K562 (cell line): ENCODE data around the gene CENPB. TPM values are rescaled to one million over a fixed set of nuclear protein-coding genes. Genes with fewer than 3 reads are reported as not detected.
A peak's percentile ranks its signal among the peaks of the same experiment; 100 is the strongest.

Source experiments
- ATAC-seq: fragments of 200-7000 bp; cut with Tn5 transposase; 3 replicates; pipeline ENCODE4 v1.9.1; 2020; ENCODE audit warnings: moderate library complexity
- BruUV-seq: library from RNA; stranded (reverse); fragments of 400-500 nt; replicated peaks from 2 replicates; lab custom pipeline; 2021; lab: Mats Ljungman, UMichigan
- CTCF ChIA-PET: fragments of 300-600 bp; formaldehyde crosslinking; extraction: SDS; loops from one replicate; lab custom pipeline; 2021; ENCODE audit warnings: low intra/inter-chr PET ratio; lab: Yijun Ruan, JAX
- POLR2A ChIA-PET: fragments of 300-600, 350-650 bp; sonication (Branson Sonifier 250); formaldehyde crosslinking; extraction: SDS; loops from one replicate; lab custom pipeline; 2021; ENCODE audit warnings: antibody characterized with exemption, inconsistent platforms; lab: Yijun Ruan, JAX
- DNase-seq, 4 experiments: peaks; one replicate each; pipeline versions ENCODE4 v3.0.0 to v3.0.0-alpha.2; 2011 to 2018; ENCODE audit warnings: low spot score in 3 of 4, mixed read lengths in 3 of 4; ENCODE audit errors: extremely low read depth in 1 of 4
- FAIRE-seq: peaks from 2 replicates; lab custom pipeline; 2011; peaks lifted over from hg19 to GRCh38; lab: Jason Lieb, UNC
- H2AFZ ChIP-seq: 2 replicates; pipeline ENCODE4 v1.6.0; 2011; ENCODE audit warnings: low read depth, low read length, control low read depth, inconsistent platforms
- H3K27ac ChIP-seq: fragments of 200-600 bp; 3 replicates; pipeline ENCODE4 v1.8.0; 2011; ENCODE audit warnings: low read depth, mild to moderate bottlenecking, control low read depth, inconsistent platforms, low read length, moderate library complexity, mixed read lengths; ENCODE audit errors: extremely low read depth
- H3K27me3 ChIP-seq, 2 experiments: fragments of 300-600 bp in 1 of 2; 2 replicates in 1 of 2; 3 replicates in 1 of 2; pipeline versions ENCODE4 v1.6.0 to v1.8.0; 2011; ENCODE audit warnings: inconsistent platforms in 2 of 2, low read length in 2 of 2, mild to moderate bottlenecking in 1 of 2, mixed read lengths in 1 of 2, moderate library complexity in 1 of 2; ENCODE audit not compliant: control insufficient read depth in 2 of 2, insufficient read depth in 2 of 2
- H3K36me3 ChIP-seq: fragments of 300-600 bp; 3 replicates; pipeline ENCODE4 v1.8.0; 2011; ENCODE audit warnings: mild to moderate bottlenecking, low read length, inconsistent platforms; ENCODE audit not compliant: control insufficient read depth, insufficient read depth
- H3K4me1 ChIP-seq, 2 experiments: fragments of 200-600 bp in 1 of 2; replicated peaks in 1 of 2; 2 replicates in 1 of 2; 3 replicates in 1 of 2; pipeline versions ENCODE4 v1.5.1 to v1.8.0; 2011; ENCODE audit warnings: inconsistent platforms in 2 of 2, low read length in 2 of 2, mild to moderate bottlenecking in 1 of 2, mixed read lengths in 1 of 2, moderate library complexity in 1 of 2; ENCODE audit not compliant: control insufficient read depth in 2 of 2, insufficient read depth in 2 of 2
- H3K4me2 ChIP-seq: 2 replicates; pipeline ENCODE4 v1.6.1; 2011; ENCODE audit warnings: low read length, control low read depth, inconsistent platforms, mixed read lengths; ENCODE audit not compliant: insufficient read depth
- H3K4me3 ChIP-seq: fragments of 200-600 bp; sonication (generic), shearing (Covaris generic); 2 replicates; pipeline ENCODE4 v1.5.1; 2016; ENCODE audit warnings: control low read depth, inconsistent platforms
- H3K79me2 ChIP-seq: fragments of 200-600 bp; 3 replicates; pipeline ENCODE4 v1.8.0; 2011; ENCODE audit warnings: low read length, inconsistent platforms; ENCODE audit not compliant: control insufficient read depth, insufficient read depth
- H3K9ac ChIP-seq, 2 experiments: 2 replicates each; pipeline versions ENCODE4 v1.6.0 to v1.6.1; 2011; ENCODE audit warnings: low read depth in 2 of 2, low read length in 2 of 2, control low read depth in 1 of 2, inconsistent platforms in 1 of 2, mild to moderate bottlenecking in 1 of 2, mixed read lengths in 1 of 2; ENCODE audit not compliant: insufficient read depth in 1 of 2
- H3K9me1 ChIP-seq: one replicate; pipeline ENCODE4 v1.6.0; 2011; ENCODE audit warnings: inconsistent platforms, mild to moderate bottlenecking, low read length, moderate library complexity; ENCODE audit not compliant: control insufficient read depth, insufficient read depth
- H3K9me3 ChIP-seq: replicated peaks from 2 replicates; pipeline ENCODE4 v1.5.1; 2011; ENCODE audit warnings: low read depth, low read length, inconsistent platforms; ENCODE audit not compliant: control insufficient read depth, insufficient read depth
- H4K20me1 ChIP-seq: replicated peaks from 2 replicates; pipeline ENCODE4 v1.6.1; 2011; ENCODE audit warnings: low read length, inconsistent platforms, mixed read lengths; ENCODE audit not compliant: control insufficient read depth, insufficient read depth
- CEBPG ChIP-seq, 3 experiments: fragments of 200-800 bp in 1 of 3; sonication (Bioruptor generic) in 1 of 3; sonication (generic) in 1 of 3; formaldehyde crosslinking in 1 of 3; IDR thresholded peaks in 2 of 3; conservative IDR thresholded peaks in 1 of 3; 2 replicates each; pipeline versions ENCODE4 v1.6.1 to v1.8.0; 2016 to 2022; ENCODE audit warnings: missing compliant biosample characterization in 2 of 3, missing genetic modification characterization in 2 of 3, mild to moderate bottlenecking in 1 of 3, missing genetic modification reagents in 1 of 3
- FIP1L1 ChIP-seq: fragments of 200-400 bp; formaldehyde crosslinking; IDR thresholded peaks from 2 replicates; pipeline ENCODE4 v1.6.1; 2018; ENCODE audit warnings: mild to moderate bottlenecking, low read depth, low read length; ENCODE audit not compliant: poor library complexity, severe bottlenecking
- GABPB1 ChIP-seq: sonication (generic); formaldehyde crosslinking; IDR thresholded peaks from 2 replicates; pipeline ENCODE4 v1.8.0; 2022; ENCODE audit warnings: mild to moderate bottlenecking, missing genetic modification reagents
- NR1H2 ChIP-seq: sonication (generic); formaldehyde crosslinking; IDR thresholded peaks from 2 replicates; pipeline ENCODE4 v1.4.0; 2020; ENCODE audit warnings: mild to moderate bottlenecking, missing genetic modification reagents
- PHF8 ChIP-seq: fragments of 200-600 bp; sonication (generic); IDR thresholded peaks from 2 replicates; pipeline ENCODE4 v1.6.1; 2012; ENCODE audit warnings: mixed run types, mild to moderate bottlenecking, inconsistent platforms, low read length, moderate library complexity, borderline replicate concordance
- PHTF2 ChIP-seq: fragments of 250-450 bp; sonication (Bioruptor Pico); IDR thresholded peaks from 2 replicates; pipeline ENCODE4 v1.5.0; 2021; ENCODE audit warnings: mild to moderate bottlenecking
- PTBP1 ChIP-seq: fragments of 200-400 bp; formaldehyde crosslinking; IDR thresholded peaks from 2 replicates; pipeline ENCODE4 v1.6.1; 2017; ENCODE audit warnings: low read depth, low read length
- RBBP5 ChIP-seq: fragments of 200-600 bp; sonication (generic); IDR thresholded peaks from 2 replicates; pipeline ENCODE4 v1.6.1; 2012; ENCODE audit warnings: borderline replicate concordance, mild to moderate bottlenecking, low read length, control low read depth, inconsistent platforms; ENCODE audit not compliant: insufficient read depth, poor library complexity, severe bottlenecking
- STAG1 ChIP-seq: sonication (generic); formaldehyde crosslinking; IDR thresholded peaks from 2 replicates; pipeline ENCODE4 v1.5.0; 2020; ENCODE audit warnings: missing genetic modification reagents, borderline replicate concordance
- TEAD1 ChIP-seq, 2 experiments: fragments of 450-650 bp in 1 of 2; sonication (generic) in 1 of 2; formaldehyde crosslinking; IDR thresholded peaks; 2 replicates each; pipeline versions ENCODE4 v1.4.0 to v1.8.0; 2020 to 2022; ENCODE audit warnings: mild to moderate bottlenecking in 2 of 2, missing genetic modification reagents in 1 of 2
- ZBTB2 ChIP-seq: fragments of 450-650 bp; IDR thresholded peaks from 2 replicates; pipeline ENCODE4 v1.6.1; 2016; ENCODE audit warnings: antibody characterized with exemption
- ZC3H4 ChIP-seq: sonication (generic); formaldehyde crosslinking; IDR thresholded peaks from 2 replicates; pipeline ENCODE4 v1.9.0; 2021; ENCODE audit warnings: missing genetic modification reagents, borderline replicate concordance
- ZFP91 ChIP-seq: sonication (generic); formaldehyde crosslinking; IDR thresholded peaks from 2 replicates; pipeline ENCODE4 v1.8.0; 2022; ENCODE audit warnings: mild to moderate bottlenecking, missing genetic modification reagents
- ZFX ChIP-seq: sonication (generic); formaldehyde crosslinking; IDR thresholded peaks from 2 replicates; pipeline ENCODE4 v1.8.0; 2022; ENCODE audit warnings: mild to moderate bottlenecking, missing genetic modification reagents, moderate library complexity
- ZNF263 ChIP-seq: sonication (generic); formaldehyde crosslinking; IDR thresholded peaks from 2 replicates; pipeline ENCODE4 v1.8.0; 2022; ENCODE audit warnings: mild to moderate bottlenecking, missing genetic modification reagents, borderline replicate concordance
- WGBS: fragments of 100-300 bp; shearing (Covaris generic); methylation state at CpG from one replicate; pipeline ENCODE4 v1.1.6; 2016; ENCODE audit warnings: low coverage, mixed read lengths; ENCODE audit not compliant: insufficient coverage; ENCODE audit errors: missing lambda C conversion rate; 5-methylcytosine and 5-hydroxymethylcytosine counted together
- in situ Hi-C: fragments of 300-500 bp; cut with MboI; formaldehyde crosslinking; loops from 4 replicates; pipeline ENCODE4 v1.15.0; 2018; ENCODE audit warnings: inconsistent platforms, mixed read lengths
- intact Hi-C: fragments of 100-400 bp; cut with micrococcal nuclease; formaldehyde crosslinking; loops from 2 replicates; pipeline ENCODE4 v1.14.2; 2022
- polyA plus RNA-seq, 8 experiments: library from polyadenylated mRNA; depleted of rRNA in 4 of 8; stranded (reverse) in 5 of 8; unstranded in 3 of 8; fragments of >200 nt; fragmentation: Nextera tagmentation in 2 of 8; fragmentation: Illumina TruSeq in 1 of 8; extraction: Ambion mirVana in 2 of 8; extraction: Trizol in 1 of 8; gene quantifications; 2 replicates each; pipeline versions ENCODE4 v1.2.1 to v1.2.3, GENCODE V29; 2011 to 2014; ENCODE audit warnings: inconsistent platforms in 1 of 8, missing spikeins in 1 of 8
- total RNA-seq, 7 experiments: library from RNA; depleted of rRNA in 6 of 7; stranded (reverse); fragments of >200 nt in 6 of 7; fragmentation: Illumina TruSeq in 2 of 7; extraction: Trizol in 2 of 7; gene quantifications; 2 replicates each; pipeline versions ENCODE4 v1.2.1 to v1.2.3, GENCODE V29; 2011 to 2021; ENCODE audit warnings: low replicate concordance in 1 of 7

The CENPB gene
- total and polyA plus RNA-seq, 9 of the 15 experiments (the other 6 are each of a cell fraction or from before 2014, with no cell fraction given) = 0.17 to 70.8 (median 24.9) TPM

- peaks cover 6% of the 10 kb centered on the region for H4K20me1 ChIP-seq
- H3K27me3 ChIP-seq = no peaks in the 10 kb centered on the region
- WGBS = 4% methylated on average over 44 of the region's 79 CpGs
- ChIA-PET CTCF (interaction anchor here (3.4 kb wide), 1 partner anchor 35 kb away, joined by 12 read pairs; the partner anchor contains the start of gene AP5S1), POLR2A (interaction anchor here (0.5 to 1.5 kb wide), 5 partner anchors 10 to 84 kb away, joined by 3 to 4 read pairs (median 3); partner anchors contain the start of gene AP5S1)
- peak in 3 of 4 experiments; percentile 24 to 45 (median 35) for DNase-seq
- no peak for FAIRE-seq
- H3K4me1 ChIP-seq = peaks cover 8 to 34% of the 10 kb centered on the region in 2 experiments; a peak in 3 of 5 replicates
- no peaks in the 10 kb centered on the region for H3K9me1 ChIP-seq
- H2AFZ ChIP-seq = peak overlapping the region; percentile 38; the same call in 1 of the 2 replicates
- BruUV-seq = no TSS peak
- H3K9me3 ChIP-seq = no peaks in the 10 kb centered on the region
- H3K36me3 ChIP-seq = peaks cover 21% of the 10 kb centered on the region; the same call in 1 of the 3 replicates
- H3K4me3 ChIP-seq = peak overlapping the region; percentile 58
- peak overlapping the region; percentile 72 for H3K27ac ChIP-seq
- peak; percentile 35 for ATAC-seq
- H3K4me2 ChIP-seq = peak overlapping the region; percentile 86
- intact Hi-C loops = loop anchor here (2.0 to 10.0 kb wide), 4 partner anchors 35 to 409 kb away; partner anchors contain the start of genes AP5S1 and MAVS
- in situ Hi-C loops = no loop called here
- H3K9ac ChIP-seq = peak overlapping the region; percentile 60 to 93
- peaks cover 31% of the 10 kb centered on the region for H3K79me2 ChIP-seq
- TF ChIP-seq GABPB1 (CRISPR knock-in tag) (0 out of 2 replicates have a peak, but pooled peaks have one; percentile 4), RBBP5 (peak; percentile 84), TEAD1 (CRISPR knock-in tag; IDR thresholded peaks at IDR 0.05) (peak in 1 of 2 experiments; percentile 82; a peak in 2 of 4 replicates), PHF8 (0 out of 2 replicates have a peak, but pooled peaks have one; percentile 3), NR1H2 (CRISPR knock-in tag) (0 out of 2 replicates have a peak, but pooled peaks have one; percentile 57), ZFP91 (CRISPR knock-in tag) (0 out of 2 replicates have a peak, but pooled peaks have one; percentile 10), ZC3H4 (peak; percentile 61; the same call in 1 of the 2 replicates), PTBP1 (no peak), PHTF2 (no peak), ZNF263 (CRISPR knock-in tag) (peak; percentile 92), ZFX (CRISPR knock-in tag) (peak; percentile 74), ZBTB2 (0 out of 2 replicates have a peak, but pooled peaks have one; percentile 4), CEBPG (CRISPR knock-in tag; IDR thresholded peaks at IDR 0.05) (peak; percentile 37; the same call in 1 of the 2 replicates), CEBPG (tag; conservative IDR thresholded peaks at IDR 0.05 in 1 of 2, IDR thresholded peaks at IDR 0.05 in 1 of 2) (no peak), STAG1 (0 out of 2 replicates have a peak, but pooled peaks have one; percentile 9), FIP1L1 (peak; percentile 50)
These were observed 1.1 kb downstream of the CENPB start for GRCh38 chr20:3785240-3786125.
